GM12865 (cell line): ENCODE data around the gene POMZP3.
"Not testable (repeated sequence)": the region's sequence is repeated elsewhere in the genome, so short reads cannot be mapped to it uniquely, and the experiment has no call there.

ENCODE experiments used
- DNase-seq: peaks from one replicate; pipeline ENCODE4 v3.0.0; 2010; ENCODE audit warnings: low read depth
- H3K4me3 ChIP-seq: 2 replicates; pipeline ENCODE4 v1.5.1; 2011; ENCODE audit warnings: mild to moderate bottlenecking, low read depth, low read length, control low read depth
- CTCF ChIP-seq: IDR thresholded peaks from 2 replicates; pipeline ENCODE4 v1.5.1; 2011; ENCODE audit warnings: low read length, control low read depth, low read depth, inconsistent platforms; ENCODE audit not compliant: insufficient read depth; ENCODE audit errors: missing control alignments

POMZP3 gene

GRCh38 chr7:76626989-76627642, at the start of gene POMZP3:
Gene POMZP3 (minus strand): TSS chr7:76627279. CDS start chr7:76626064, 1,215 bp downstream.
- peak; percentile 7 for DNase-seq
- peak within 1 kb of the TSS; percentile 67 for H3K4me3 ChIP-seq

GRCh38 chr7:76675783-76676182, 48.7 kb upstream of the POMZP3 start:
- not testable (repeated sequence) for H3K4me3 ChIP-seq, DNase-seq

GRCh38 chr7:76673346-76673745, 46.3 kb upstream of the POMZP3 start:
- H3K4me3 ChIP-seq, DNase-seq: not testable (repeated sequence)

- H3K4me3 ChIP-seq, DNase-seq: not testable (repeated sequence)
These were observed 32.1 kb upstream of the POMZP3 start for GRCh38 chr7:76659212-76659611.

GRCh38 chr7:76656425-76656824, 29.3 kb upstream of the POMZP3 start:
- not testable (repeated sequence) for DNase-seq, H3K4me3 ChIP-seq

- not testable (repeated sequence) for DNase-seq, H3K4me3 ChIP-seq
These were observed 15.5 kb upstream of the POMZP3 start for GRCh38 chr7:76642620-76643019.

GRCh38 chr7:76637061-76637691, 10.1 kb upstream of the POMZP3 start:
- DNase-seq: peak; percentile 4
- peak; percentile 25 for TF ChIP-seq CTCF
- not testable (repeated sequence) for H3K4me3 ChIP-seq

- DNase-seq: peak; percentile 13
- H3K4me3 ChIP-seq: peak overlapping the region; percentile 65
These were observed 498 bp downstream of the POMZP3 start for GRCh38 chr7:76626581-76626980.

GRCh38 chr7:76619439-76620190, 7.5 kb downstream of the POMZP3 start:
- not testable (repeated sequence) for DNase-seq, H3K4me3 ChIP-seq

- H3K4me3 ChIP-seq: not testable (repeated sequence)
- DNase-seq: peak; percentile 46
These were observed 13.3 kb downstream of the POMZP3 start for GRCh38 chr7:76613783-76614182.

GRCh38 chr7:76612232-76612631, 14.8 kb downstream of the POMZP3 start:
- not testable (repeated sequence) for DNase-seq, H3K4me3 ChIP-seq

- not testable (repeated sequence) for H3K4me3 ChIP-seq, DNase-seq
These were observed 17.2 kb downstream of the POMZP3 start for GRCh38 chr7:76609864-76610263.

- not testable (repeated sequence) for DNase-seq, H3K4me3 ChIP-seq
These were observed 18.6 kb downstream of the POMZP3 start for GRCh38 chr7:76608469-76608868.

GRCh38 chr7:76606027-76606426, 21.1 kb downstream of the POMZP3 start:
- not testable (repeated sequence) for H3K4me3 ChIP-seq
- DNase-seq: peak; percentile 79

GRCh38 chr7:76600650-76601049, 26.4 kb downstream of the POMZP3 start:
- DNase-seq, H3K4me3 ChIP-seq: not testable (repeated sequence)

- not testable (repeated sequence) for H3K4me3 ChIP-seq, DNase-seq
These were observed 27.0 kb downstream of the POMZP3 start for GRCh38 chr7:76600116-76600482.

- DNase-seq, H3K4me3 ChIP-seq: not testable (repeated sequence)
These were observed 28.4 kb downstream of the POMZP3 start for GRCh38 chr7:76598590-76599264.

GRCh38 chr7:76597288-76597687, 29.8 kb downstream of the POMZP3 start:
- H3K4me3 ChIP-seq, DNase-seq: not testable (repeated sequence)
